Right kidney (tissue), 1 donor: Measurements from ENCODE around the gene PRKCQ.
A peak's percentile ranks its signal among the peaks of the same experiment; 100 is the strongest.

ENCODE experiments used
- DNase-seq: peaks from one replicate; pipeline ENCODE4 v3.0.0-alpha.2; 2016

Gene PRKCQ

GRCh38 chr10:6405713-6406112, 174.4 kb downstream of the PRKCQ start:
- no peak for DNase-seq

- no peak for DNase-seq
Measured at GRCh38 chr10:6404127-6405072, 175.7 kb downstream of the PRKCQ start.

GRCh38 chr10:6402960-6403359, 177.1 kb downstream of the PRKCQ start:
- no peak for DNase-seq

GRCh38 chr10:6402349-6402709, 177.7 kb downstream of the PRKCQ start:
- no peak for DNase-seq

- peak; percentile 75 for DNase-seq
Measured at GRCh38 chr10:6401558-6402348, 178.3 kb downstream of the PRKCQ start.

- no peak for DNase-seq
Measured at GRCh38 chr10:6400821-6401465, 179.1 kb downstream of the PRKCQ start.

- DNase-seq, result no peak
Measured at GRCh38 chr10:6400331-6400730, 179.7 kb downstream of the PRKCQ start.

- DNase-seq, result no peak
Measured at GRCh38 chr10:6399879-6400278, 180.2 kb downstream of the PRKCQ start.

GRCh38 chr10:6399231-6399741, 180.8 kb downstream of the PRKCQ start:
- DNase-seq, result peak; percentile 23

GRCh38 chr10:6398399-6398798, 181.7 kb downstream of the PRKCQ start:
- DNase-seq, result no peak

GRCh38 chr10:6396652-6397051, 183.4 kb downstream of the PRKCQ start:
- no peak for DNase-seq

- no peak for DNase-seq
Measured at GRCh38 chr10:6396226-6396625, 183.8 kb downstream of the PRKCQ start.

GRCh38 chr10:6395606-6396005, 184.5 kb downstream of the PRKCQ start:
- DNase-seq, result no peak

- DNase-seq, result no peak
Measured at GRCh38 chr10:6394084-6394483, 186.0 kb downstream of the PRKCQ start.

- DNase-seq, result no peak
Measured at GRCh38 chr10:6393168-6393567, 186.9 kb downstream of the PRKCQ start.

GRCh38 chr10:6390213-6390845, 189.7 kb downstream of the PRKCQ start:
- DNase-seq, result no peak

- no peak for DNase-seq
Measured at GRCh38 chr10:6388261-6388893, 191.7 kb downstream of the PRKCQ start.

GRCh38 chr10:6386960-6387359, 193.1 kb downstream of the PRKCQ start:
- DNase-seq, result no peak

GRCh38 chr10:6386346-6386745, 193.7 kb downstream of the PRKCQ start:
- DNase-seq, result no peak

- DNase-seq, result no peak
Measured at GRCh38 chr10:6385665-6386064, 194.4 kb downstream of the PRKCQ start.

- no peak for DNase-seq
Measured at GRCh38 chr10:6384847-6385246, 195.2 kb downstream of the PRKCQ start.

- DNase-seq, result no peak
Measured at GRCh38 chr10:6384031-6384430, 196.0 kb downstream of the PRKCQ start.
